ENCODE data around the gene NACA2. TPM values are rescaled to one million over a fixed set of nuclear protein-coding genes. Genes with fewer than 3 reads are reported as not detected.
"Not testable (repeated sequence)": the region's sequence is repeated elsewhere in the genome, so short reads cannot be mapped to it uniquely, and the experiment has no call there.

The NACA2 gene
- polyA plus RNA-seq, 1 experiment: not detected

DNA sequence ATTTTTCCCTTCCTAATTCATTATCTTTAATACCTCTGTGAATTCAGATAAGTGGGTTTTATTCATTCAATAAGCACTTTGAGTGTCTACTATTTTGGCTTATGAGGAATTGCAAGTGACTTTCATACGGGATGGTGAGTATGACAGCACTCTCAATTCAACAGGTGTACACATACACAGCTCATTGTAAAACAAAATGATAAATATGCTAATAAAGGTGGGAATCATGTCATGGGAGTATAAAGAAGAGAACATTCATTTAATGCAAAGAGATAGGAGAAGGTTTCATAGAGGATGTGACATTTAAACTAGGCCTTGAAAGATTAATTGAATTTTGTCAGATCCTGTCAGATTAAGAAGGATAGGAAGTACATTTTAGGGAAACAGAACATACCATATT, 19.4 kb downstream of the NACA2 start:
- Histone ChIP-seq H3K36me3 (ENCODE audit: control insufficient read depth, insufficient read depth, low read length) (no peaks in the 10 kb centered on the region), H3K27me3 (ENCODE audit: control insufficient read depth, insufficient read depth, low read length) (no peaks in the 10 kb centered on the region), H3K4me3 (ENCODE audit: low read depth, low read length) (no peak overlapping the region)
- POLR2A ChIA-PET: no interaction called here
- no peak for DNase-seq (ENCODE audit: low read depth)
- CTCF ChIA-PET: interaction anchor here (9.7 kb wide), 1 partner anchor 157 kb away, joined by 206 read pairs; no protein-coding TSS in a partner anchor
- TF ChIP-seq, protein P1, sequence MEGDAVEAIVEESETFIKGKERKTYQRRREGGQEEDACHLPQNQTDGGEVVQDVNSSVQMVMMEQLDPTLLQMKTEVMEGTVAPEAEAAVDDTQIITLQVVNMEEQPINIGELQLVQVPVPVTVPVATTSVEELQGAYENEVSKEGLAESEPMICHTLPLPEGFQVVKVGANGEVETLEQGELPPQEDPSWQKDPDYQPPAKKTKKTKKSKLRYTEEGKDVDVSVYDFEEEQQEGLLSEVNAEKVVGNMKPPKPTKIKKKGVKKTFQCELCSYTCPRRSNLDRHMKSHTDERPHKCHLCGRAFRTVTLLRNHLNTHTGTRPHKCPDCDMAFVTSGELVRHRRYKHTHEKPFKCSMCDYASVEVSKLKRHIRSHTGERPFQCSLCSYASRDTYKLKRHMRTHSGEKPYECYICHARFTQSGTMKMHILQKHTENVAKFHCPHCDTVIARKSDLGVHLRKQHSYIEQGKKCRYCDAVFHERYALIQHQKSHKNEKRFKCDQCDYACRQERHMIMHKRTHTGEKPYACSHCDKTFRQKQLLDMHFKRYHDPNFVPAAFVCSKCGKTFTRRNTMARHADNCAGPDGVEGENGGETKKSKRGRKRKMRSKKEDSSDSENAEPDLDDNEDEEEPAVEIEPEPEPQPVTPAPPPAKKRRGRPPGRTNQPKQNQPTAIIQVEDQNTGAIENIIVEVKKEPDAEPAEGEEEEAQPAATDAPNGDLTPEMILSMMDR (IDR thresholded peaks at IDR 0.05; ENCODE audit: insufficient read depth, low read depth, low read length): no peak

DNA sequence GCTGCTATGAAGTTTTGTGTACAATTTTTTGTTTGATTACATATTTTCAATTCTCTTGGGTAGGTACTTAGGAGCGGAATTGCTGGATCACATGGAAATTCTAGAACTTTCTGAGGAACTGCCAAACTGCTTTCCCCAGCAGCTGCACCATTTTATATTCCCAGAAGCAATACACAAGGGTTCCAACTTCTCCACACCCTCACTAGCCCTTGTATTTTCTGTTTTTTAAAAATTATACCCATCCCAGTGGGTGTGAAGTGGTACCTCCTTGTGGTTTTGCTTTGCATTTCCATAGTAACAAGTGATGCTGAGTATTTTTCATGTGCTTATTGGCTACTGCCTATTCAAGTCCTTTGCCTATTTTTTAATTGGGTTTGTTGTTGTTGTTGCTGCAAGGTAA, 20.9 kb downstream of the NACA2 start:
- POLR2A ChIA-PET: no interaction called here
- DNase-seq (ENCODE audit: low read depth): no peak
- TF ChIP-seq, protein P1 (IDR thresholded peaks at IDR 0.05; ENCODE audit: insufficient read depth, low read depth, low read length): no peak
- H3K27me3 ChIP-seq (ENCODE audit: control insufficient read depth, insufficient read depth, low read length): no peaks in the 10 kb centered on the region; the same call in 1 of the 2 replicates
- no peak overlapping the region for H3K4me3 ChIP-seq (ENCODE audit: low read depth, low read length)
- CTCF ChIA-PET: interaction anchor here (9.7 kb wide), 1 partner anchor 155 kb away, joined by 206 read pairs; no protein-coding TSS in a partner anchor
- no peaks in the 10 kb centered on the region for H3K36me3 ChIP-seq (ENCODE audit: control insufficient read depth, insufficient read depth, low read length)

DNA sequence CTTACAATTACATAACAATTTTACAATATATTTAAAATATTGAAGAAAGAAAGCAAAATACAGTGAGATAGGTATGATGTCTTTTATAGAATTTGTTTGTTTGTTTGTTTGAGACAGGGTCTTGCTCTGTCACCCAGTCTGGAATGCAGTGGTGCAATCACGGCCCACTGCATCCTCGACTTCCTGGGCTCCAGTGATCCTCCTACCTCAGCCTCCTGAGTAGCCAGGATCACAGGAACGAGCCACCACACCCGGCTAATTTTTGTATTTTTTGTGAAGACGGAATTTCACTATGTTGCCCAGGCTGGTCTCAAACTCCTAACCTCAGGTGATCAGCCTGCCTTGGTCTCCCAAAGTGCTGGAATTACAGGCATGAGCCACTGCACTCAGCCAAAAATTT, 21.5 kb downstream of the NACA2 start:
- DNase-seq (ENCODE audit: low read depth); H3K27me3 ChIP-seq (ENCODE audit: control insufficient read depth, insufficient read depth, low read length); H3K4me3 ChIP-seq (ENCODE audit: low read depth, low read length); CTCF ChIA-PET; H3K36me3 ChIP-seq (ENCODE audit: control insufficient read depth, insufficient read depth, low read length); POLR2A ChIA-PET: not testable (repeated sequence)

DNA sequence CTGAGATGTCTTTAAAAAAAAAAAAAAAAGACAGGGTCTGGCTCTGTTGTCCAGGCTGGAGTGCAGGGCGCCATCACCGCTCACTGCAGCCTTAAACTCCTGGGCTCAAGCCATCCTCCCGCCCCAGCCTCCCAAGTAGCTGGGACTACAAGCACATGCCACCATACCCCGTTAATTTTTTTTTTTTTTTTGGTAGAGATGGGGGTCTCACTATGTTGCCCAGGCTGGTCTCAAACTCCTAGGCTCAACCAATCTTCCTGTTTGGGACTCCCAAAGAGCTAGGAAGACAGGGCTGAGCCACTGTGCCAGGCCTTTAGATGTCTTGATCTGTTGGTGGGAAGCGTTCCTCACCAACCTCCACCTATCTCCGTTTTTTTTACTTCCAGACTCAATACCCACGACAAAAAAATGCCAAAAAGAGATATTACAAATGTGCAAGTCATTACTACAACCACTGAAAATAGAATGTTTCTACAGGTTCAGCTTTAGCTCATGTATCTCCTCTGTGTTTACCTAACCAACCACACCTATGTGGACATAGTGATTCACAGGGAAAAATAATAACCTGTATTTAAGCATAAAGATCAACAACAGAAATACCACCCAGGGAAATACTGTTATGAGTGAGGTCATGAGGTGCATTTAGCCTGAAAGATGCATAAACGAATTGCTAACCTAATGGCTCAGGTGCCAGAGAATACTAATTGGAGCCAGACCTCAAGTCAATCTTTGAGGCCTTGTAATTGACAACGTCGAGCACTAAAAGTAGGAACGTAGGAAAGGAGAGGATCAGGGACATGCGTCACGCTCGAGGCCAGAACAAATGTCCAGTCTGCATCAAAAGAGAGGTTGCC, 22.6 kb downstream of the NACA2 start:
- CTCF ChIA-PET: interaction anchor here (2.3 kb wide), 1 partner anchor 156 kb away, joined by 8 read pairs; no protein-coding TSS in a partner anchor
- Histone ChIP-seq H3K4me3 (ENCODE audit: low read depth, low read length) (no peak overlapping the region), H3K27me3 (ENCODE audit: control insufficient read depth, insufficient read depth, low read length) (no peaks in the 10 kb centered on the region; the same call in 1 of the 2 replicates), H3K36me3 (ENCODE audit: control insufficient read depth, insufficient read depth, low read length) (no peaks in the 10 kb centered on the region)
- TF ChIP-seq, protein P1 (IDR thresholded peaks at IDR 0.05; ENCODE audit: insufficient read depth, low read depth, low read length): no peak
- no peak for DNase-seq (ENCODE audit: low read depth)
- POLR2A ChIA-PET: interaction anchor here (0.5 to 0.6 kb wide), 2 partner anchors 149 to 316 kb away, joined by 3 to 7 read pairs; no protein-coding TSS in a partner anchor

DNA sequence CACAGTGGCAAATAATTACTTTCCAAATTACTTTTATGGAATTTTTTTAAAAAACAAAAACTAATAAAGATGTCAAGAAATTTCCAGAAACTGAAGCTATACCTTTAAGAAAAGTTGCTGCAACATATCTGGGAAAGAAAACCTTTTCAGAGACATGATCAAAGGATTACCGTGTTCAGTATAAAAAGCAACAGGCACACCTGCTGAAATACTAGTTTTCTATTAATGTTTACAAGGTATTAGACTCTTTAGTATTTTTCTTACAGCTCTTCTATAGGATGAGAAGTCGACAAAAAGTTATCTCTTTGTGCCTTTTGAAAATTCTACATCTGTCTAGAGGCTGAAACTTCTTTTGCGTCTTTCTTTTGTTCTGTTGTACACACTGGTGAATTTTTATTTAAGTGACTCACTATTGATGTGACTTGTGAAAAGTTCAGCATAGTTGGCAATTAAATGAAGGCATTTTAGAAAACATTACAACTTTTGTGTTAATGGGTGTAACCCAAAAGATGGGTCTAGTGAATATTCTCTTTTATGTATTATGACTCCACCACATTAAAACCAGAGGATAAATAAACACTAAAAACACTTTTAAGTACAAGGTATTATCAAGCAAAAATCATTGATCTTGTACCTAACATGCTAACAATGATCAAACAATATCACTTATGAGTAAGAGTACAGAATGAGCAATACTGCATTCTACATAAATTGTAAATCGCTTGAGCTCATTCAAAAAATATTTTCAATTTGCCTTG, 23.8 kb downstream of the NACA2 start:
- H3K27me3 ChIP-seq (ENCODE audit: control insufficient read depth, insufficient read depth, low read length): no peaks in the 10 kb centered on the region; the same call in 1 of the 2 replicates
- CTCF ChIA-PET: interaction anchor here (0.9 to 2.3 kb wide), 2 partner anchors 151 to 155 kb away, joined by 3 to 8 read pairs; no protein-coding TSS in a partner anchor
- POLR2A ChIA-PET: interaction anchor here (0.6 to 0.7 kb wide), 2 partner anchors 34 to 317 kb away, joined by 3 to 7 read pairs; no protein-coding TSS in a partner anchor
- TF ChIP-seq, protein P1 (IDR thresholded peaks at IDR 0.05; ENCODE audit: insufficient read depth, low read depth, low read length): no peak
- no peaks in the 10 kb centered on the region for H3K36me3 ChIP-seq (ENCODE audit: control insufficient read depth, insufficient read depth, low read length)
- DNase-seq (ENCODE audit: low read depth): no peak
- no peak overlapping the region for H3K4me3 ChIP-seq (ENCODE audit: low read depth, low read length)

DNA sequence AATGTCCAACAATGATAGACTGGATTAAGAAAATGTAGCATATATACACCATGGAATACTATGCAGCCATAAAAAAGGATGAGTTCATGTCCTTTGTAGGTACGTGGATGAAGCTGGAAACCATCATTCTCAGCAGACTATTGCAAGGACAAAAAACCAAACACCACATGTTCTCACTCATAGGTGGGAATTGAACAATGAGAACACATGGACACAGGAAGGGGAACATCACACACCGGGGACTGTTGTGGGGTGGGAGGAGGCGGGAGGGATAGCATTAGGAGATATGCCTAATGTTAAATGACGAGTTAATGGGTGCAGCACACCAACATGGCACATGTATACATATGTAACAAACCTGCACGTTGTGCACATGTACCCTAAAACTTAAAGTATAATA, 24.6 kb downstream of the NACA2 start:
- H3K36me3 ChIP-seq (ENCODE audit: control insufficient read depth, insufficient read depth, low read length); POLR2A ChIA-PET; DNase-seq (ENCODE audit: low read depth); H3K4me3 ChIP-seq (ENCODE audit: low read depth, low read length); H3K27me3 ChIP-seq (ENCODE audit: control insufficient read depth, insufficient read depth, low read length): not testable (repeated sequence)
- CTCF ChIA-PET: interaction anchor here (0.9 to 2.3 kb wide), 3 partner anchors 8 to 154 kb away, joined by 3 to 8 read pairs (median 4); no protein-coding TSS in a partner anchor

DNA sequence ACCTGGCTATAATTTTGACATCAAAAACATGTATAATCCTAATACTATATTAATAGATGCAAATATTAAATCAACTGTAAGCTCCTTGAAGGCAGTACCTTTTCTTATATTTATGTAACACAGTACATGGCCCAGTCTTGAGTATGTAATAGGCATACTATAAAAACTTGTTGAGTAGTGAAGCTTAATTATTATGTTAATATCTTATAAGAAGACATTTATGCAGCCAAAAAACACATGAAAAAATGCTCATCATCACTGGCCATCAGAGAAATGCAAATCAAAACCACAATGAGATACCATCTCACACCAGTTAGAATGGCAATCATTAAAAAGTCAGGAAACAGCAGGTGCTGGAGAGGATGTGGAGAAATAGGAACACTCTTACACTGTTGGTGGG, 25.2 kb downstream of the NACA2 start:
- H3K27me3 ChIP-seq (ENCODE audit: control insufficient read depth, insufficient read depth, low read length); DNase-seq (ENCODE audit: low read depth); POLR2A ChIA-PET; H3K36me3 ChIP-seq (ENCODE audit: control insufficient read depth, insufficient read depth, low read length); H3K4me3 ChIP-seq (ENCODE audit: low read depth, low read length): not testable (repeated sequence)
- CTCF ChIA-PET: interaction anchor here (1.0 to 3.0 kb wide), 3 partner anchors 9 to 153 kb away, joined by 3 to 12 read pairs (median 4); no protein-coding TSS in a partner anchor
